GM23248 (cell line): ENCODE data around the gene PTGES.

Experiments
- EZH2 ChIP-seq: fragments of 200-600 bp; sonication (generic); IDR thresholded peaks from 2 replicates; pipeline ENCODE4 v1.6.1; 2018; ENCODE audit warnings: antibody characterized with exemption, mild to moderate bottlenecking; ENCODE audit not compliant: insufficient read depth, poor library complexity, severe bottlenecking
- EZH2phosphoT487 ChIP-seq: fragments of 200-600 bp; sonication (generic); IDR thresholded peaks from 2 replicates; pipeline ENCODE4 v1.6.1; 2018; ENCODE audit warnings: antibody characterized with exemption, moderate library complexity, mild to moderate bottlenecking, low read depth; ENCODE audit not compliant: insufficient read depth

- no peak for TF ChIP-seq EZH2phosphoT487
- no peak for TF ChIP-seq EZH2
Measured at GRCh38 chr9:129751841-129752801, 721 bp downstream of the PTGES start.
